Erythroblast (primary cell): ENCODE data around the gene FAM13A.

Experiments
- GATA1 ChIP-seq: IDR thresholded peaks from 2 replicates; pipeline ENCODE4 v1.6.1; 2011; ENCODE audit warnings: low read depth, mild to moderate bottlenecking, control low read depth, low read length, moderate library complexity
- POLR2A ChIP-seq: IDR thresholded peaks from 2 replicates; pipeline ENCODE4 v1.6.1; 2011; ENCODE audit warnings: mild to moderate bottlenecking, low read length

DNA sequence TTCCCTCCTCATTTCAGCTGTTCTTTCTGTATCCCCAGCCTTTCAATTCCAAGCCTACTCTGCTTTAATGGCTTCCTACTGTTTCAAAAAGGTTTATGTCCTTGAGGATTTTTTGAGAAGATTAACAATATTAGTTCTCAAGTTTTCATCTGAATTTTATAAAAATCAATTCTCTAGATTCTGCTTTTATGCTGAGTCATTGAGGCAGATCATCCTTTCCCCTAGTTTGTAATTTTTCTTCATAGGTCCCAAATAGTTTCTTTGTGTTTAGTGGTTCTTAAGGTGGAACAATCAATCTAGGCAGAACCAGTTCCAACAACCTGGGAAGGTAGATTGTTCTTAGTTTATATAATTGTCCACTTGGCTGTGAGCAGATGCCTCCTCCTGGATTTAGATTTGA, 259.3 kb downstream of the FAM13A start:
- TF ChIP-seq POLR2A, result no peak
- no peak for TF ChIP-seq GATA1
